ENCODE results near the gene E2F1.
A peak's percentile ranks its signal among the peaks of the same experiment; 100 is the strongest.
"Not testable (repeated sequence)": the region's sequence is repeated elsewhere in the genome, so short reads cannot be mapped to it uniquely, and the experiment has no call there.

E2F1 gene

DNA sequence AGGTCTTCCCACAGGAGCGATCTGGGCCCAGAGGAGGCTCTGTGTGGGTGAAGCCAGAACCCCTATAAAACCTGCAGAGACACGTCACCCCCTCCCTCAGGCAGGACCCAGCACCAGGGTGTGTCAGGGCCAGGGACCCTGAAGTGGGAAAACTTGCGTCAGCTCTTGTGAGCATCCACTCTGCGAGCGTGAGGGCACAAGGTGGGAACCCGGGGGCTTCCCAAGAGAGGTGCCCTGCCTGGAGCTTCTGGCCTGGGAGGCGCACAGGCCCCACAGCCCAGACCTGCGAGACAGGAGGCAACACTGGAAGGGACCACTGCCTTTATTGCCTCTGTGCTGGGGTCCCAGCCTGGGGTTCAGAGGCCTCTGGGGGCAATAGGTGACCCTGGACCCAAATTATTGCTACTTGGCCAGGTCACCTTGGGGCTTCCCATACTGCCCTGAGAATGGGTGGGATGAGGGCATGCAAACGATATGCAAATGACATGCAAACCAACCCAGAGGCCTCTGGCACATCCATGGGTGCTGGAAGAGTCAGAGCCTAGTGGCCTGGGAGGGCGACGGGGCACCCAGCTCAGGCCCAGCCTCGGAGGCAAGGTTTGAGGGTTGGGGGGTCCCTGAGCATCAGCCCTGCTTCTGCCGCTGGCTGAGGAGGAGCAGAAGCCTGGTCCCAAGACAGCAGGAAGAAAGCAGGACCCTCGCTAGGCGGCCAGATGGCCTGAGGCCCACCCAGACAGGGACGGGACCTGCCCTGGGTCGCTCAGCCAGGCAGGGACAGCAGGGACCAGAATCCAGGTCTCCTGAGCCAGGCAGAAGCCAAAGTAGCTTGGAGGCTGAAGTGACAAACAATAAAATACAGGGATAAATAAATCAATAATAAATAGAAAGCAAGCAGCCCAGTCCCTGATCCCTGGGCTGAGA lies 29.1 kb downstream of the E2F1 start:
- no peak for DNase-seq

DNA sequence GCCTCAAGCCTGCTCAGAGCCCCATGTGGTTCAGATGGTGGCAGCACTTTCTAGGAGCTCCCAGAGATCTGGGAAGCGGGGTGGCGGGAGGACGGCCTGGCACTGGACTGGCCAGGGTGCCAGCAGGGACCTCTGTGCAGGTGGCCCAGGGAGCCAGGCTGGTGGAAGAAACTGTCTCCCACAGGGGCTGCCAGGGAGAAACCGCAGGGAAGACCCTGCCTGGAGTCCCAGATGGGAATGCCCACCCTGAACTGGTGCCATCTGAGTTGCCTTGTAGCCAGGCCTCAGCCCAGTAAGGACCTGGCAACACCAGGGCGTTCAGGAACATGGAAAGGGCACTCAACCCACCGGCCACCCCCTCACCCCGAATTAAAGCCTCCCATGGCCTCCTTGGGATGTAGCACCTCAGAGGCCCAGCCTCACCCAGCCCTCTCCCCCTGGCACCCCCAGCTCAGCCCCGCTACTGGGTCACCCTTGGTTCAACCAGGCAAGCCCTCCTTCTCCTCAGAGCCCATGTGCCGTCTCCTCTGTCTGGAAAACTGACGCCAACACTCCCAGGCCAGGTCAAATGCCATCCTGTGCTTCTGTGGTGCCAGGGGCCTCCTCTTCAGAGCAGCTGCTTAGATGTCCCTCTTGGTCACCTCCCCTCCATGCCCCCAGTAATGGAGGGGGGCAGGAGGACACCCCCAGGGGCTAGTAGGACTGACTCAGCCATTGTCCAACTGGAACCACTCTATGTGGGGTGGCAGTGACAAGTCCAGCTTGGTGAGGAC lies 30.0 kb downstream of the E2F1 start:
- DNase-seq, result no peak

DNA sequence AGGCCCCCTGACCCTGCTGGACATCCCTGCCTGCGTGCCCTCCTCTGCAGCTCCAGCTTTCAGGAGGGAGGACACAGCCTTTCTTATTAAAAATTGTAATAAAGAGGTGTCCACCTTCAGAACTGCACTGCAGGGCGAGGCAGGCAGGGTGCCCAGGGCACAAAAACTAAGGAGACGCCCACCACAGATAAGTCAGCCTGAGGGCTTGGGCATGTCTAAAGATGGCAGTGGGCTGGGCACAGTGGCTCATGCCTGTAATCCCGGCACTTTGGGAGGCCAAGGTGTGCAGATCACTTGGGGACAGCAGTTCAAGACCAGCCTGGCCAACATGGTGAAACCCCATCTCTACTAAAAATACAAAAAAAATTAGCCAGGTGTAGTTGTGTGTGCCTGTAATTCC lies 31.0 kb downstream of the E2F1 start:
- no peak for DNase-seq

DNA sequence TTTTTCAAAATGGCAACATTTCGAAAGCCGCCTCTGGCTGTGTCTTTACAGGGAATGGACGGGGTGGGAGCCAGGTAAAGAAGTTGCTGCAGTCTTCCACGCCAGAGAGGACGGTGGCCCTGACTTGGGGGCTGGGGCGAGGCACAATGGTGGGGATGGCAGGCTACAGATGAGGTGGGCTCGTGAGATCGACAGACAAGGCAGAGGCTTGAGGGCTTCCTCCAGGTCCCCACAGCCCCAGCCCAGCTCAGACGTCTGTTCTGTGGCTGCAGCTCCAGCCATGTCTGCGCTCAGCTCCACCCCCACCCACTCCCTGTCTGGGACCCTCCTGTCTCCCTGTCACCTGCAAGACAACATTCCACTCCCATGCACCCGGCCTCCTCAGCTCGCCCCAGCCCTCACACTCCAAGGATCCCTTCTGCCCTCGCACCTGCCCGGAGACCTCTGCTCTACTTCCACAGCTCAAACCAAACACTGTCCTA lies 31.5 kb downstream of the E2F1 start:
- DNase-seq, result no peak

DNA sequence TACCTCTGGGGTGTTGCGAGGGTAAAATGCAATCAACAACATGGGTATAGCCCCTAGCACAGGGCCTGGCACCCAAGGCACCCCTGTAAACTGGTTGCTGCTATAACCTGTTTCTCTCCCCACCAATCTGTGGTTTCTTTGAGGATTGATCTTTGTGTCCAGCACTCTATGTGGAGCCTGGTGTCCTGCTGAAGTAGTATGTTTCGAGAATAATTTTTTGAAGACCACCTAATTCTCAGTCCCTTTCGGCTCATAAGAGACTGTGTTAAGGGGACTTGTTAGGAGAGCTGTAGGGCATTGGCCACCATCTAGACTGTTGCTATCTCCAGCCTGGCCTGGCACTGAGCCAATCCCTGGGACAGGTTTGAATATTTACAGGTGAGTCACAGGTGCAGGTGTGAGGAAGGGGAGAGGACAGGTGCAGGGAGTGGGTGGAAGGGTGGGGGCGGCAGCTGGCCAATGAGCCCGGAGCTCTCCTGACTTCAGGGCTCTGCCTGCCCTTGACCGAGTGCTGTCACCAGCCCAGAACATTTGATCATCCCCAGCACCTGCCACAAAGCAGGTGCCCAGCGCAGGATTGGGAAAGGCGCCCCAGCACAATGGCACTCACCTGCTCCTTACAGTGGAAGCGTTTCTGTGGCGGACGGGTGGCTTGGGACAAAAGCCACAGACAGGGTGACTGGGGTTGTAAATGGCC lies 32.1 kb downstream of the E2F1 start:
- DNase-seq, result no peak

DNA sequence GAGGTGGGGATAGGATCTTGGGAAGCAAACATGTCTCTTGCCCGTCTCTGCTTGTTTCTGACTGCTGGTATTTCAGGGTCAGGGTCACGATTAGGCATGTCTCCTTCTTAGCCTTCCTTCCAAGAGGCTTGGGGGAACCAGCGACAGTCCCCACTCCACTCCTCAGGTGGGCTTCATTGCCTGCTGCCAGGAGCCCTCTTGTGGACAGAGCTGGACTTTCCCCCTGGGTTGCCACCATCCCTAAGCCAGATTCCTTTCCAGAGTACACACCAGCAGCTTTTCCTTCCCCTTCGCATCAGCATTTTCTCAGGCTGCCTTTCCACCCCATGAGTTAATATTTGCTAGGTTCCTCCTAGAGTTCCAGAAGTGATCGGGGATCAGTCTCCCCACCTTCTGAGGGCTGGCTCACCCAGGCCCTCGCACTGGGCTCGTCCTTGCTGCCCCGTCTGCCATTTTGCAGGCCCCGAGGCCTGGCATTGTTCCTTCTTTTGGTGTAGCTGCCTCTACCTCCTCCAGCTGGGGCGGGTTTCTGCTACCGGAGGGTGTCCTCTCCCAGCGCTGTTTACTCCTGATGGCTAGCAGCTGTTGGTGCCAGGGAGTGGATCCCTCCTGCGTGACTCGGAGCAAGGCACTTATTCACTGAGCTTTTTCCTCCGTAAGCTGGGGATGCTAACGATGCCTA lies 32.8 kb downstream of the E2F1 start:
- peak; percentile 61 for DNase-seq

DNA sequence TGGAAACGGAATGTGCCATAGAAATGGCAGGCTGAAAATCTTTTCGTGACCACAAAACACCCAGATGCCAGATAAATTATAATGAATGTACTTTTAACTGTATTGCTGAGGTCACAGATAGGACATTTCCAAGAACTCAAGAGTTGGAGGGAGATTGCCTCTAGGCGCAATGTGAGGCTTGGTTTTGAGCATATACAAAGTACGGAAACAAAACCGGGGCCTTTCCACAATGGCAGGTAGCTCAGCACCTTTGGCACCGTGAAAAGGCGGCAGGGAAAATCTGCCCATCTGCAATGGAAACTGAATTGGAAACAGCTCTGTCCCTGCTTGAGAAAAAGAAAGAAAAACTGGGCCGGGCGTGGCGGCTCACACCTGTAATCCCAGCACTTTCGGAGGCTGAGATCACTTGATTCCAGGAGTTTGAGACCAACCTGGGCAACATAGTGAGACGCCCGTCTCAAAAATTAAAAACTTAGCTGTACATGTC lies 34.6 kb downstream of the E2F1 start:
- no peak for DNase-seq

DNA sequence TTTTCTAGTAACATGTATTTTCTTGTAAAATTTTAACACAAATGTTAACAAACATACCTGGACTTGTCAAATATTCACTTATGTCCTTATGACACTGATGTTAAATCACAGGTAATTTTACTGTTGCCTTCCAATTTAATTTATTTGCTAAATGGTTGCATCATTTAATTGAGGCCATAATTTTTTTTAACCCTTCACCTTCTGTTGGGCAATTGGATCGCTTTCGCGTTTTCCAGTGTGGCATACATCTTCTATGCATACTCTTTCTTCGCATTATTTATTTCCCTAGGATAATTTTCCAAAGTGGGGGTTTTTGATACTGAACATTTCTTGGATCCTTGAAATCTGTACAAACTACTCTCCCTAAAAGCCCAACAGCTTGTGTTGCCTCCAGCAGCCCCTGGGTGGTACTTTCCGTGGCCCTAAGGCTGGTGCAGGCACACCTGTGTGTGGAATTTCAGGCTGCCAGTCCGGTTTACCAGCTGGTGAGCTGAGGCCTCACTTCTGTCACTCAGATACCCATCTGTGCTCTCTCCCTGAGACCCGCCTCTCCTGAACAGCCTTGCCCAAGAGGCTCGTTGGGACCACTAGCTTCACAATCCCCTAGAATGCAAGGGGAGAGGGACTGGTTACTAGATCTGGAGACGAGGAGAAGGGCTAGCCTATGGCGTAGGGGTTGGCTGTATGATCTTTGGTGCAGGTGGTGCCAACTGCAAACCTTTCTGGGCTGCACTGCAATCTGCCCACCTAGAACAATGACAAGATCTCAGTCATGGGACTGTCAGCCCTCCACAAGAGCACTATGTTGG lies 35.2 kb downstream of the E2F1 start:
- DNase-seq, result no peak

DNA sequence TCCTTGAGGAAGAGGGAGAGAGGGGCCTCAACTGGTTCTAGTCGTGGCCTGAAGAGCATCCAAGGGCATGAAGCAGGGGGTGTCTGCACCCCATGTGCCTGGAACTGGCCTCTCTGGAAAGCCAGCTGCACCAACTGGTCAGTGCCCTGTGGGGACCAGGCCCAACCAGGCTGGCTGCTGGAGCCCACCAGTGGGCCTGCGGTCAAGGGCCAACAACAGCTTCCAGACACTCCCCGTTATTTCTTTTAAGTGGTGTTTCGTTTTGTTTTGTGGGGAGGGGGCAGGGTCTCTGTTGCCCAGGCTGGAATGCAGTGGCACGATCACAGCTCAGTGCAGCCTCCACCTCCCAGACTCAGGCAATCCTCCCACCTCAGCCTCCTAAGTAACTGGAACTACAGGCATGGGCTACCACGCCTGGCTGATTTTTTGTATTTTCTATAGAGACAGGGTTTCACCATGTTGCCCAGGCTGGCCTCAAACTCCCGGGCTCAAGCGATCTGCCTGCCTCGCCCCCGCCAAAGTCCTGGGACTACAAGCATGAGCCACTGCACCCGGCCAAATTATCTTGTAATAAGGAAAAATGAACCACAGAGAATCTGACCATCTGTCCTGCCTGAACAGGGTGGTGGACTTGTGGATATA lies 36.0 kb downstream of the E2F1 start:
- no peak for DNase-seq

DNA sequence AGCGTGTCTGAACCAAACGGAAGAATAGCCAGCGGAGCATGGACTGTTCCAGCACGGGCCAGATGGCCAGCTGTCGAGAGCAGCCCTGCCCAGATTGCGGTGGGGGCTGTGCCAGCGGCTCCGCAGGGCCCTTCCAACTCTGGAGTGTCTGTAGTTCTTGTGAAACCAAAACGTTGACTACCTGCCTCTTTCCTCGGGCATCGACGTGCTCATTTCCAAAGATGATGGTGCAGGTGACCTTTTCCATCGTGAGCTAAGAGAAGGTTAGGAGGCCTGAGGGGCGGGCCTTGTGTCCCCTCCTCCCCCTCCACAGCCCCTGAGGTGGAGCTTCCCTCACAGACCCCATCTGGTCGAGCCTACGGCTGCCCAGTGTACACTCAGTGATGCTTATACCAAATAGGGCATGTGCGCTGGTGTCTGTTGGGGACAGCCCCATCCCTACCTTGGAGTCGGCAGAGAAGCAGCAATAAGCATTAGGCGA lies 36.9 kb downstream of the E2F1 start:
- no peak for DNase-seq

DNA sequence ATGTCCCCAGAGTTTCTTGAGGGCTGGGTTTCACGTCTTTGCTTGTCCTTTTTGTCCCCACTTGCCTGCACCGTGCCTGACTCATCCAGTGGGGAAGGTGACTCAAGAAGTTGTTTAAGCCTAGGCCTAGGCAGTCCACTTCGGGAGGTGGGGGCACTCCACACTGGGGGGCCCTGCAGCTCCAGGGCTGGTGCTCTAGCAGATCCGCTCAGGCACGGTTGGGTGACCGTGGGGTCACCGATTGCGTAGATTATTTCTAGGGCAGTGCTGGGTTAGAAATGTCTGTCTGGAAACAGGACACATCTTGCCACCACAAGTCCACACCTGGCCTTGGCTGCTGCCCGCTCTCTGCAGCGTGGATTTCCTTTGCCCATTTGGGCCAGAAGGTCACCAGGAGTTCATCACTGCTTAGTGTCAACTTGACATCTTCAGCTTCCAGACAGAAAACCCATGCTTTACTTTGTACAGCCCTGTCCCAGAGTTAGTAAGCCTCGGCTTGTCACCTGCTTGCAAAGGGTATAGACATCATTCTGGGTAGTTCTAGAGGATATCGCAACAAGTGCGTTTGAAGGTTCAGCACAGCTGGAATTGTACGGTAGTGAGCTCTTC lies 37.7 kb downstream of the E2F1 start:
- DNase-seq, result no peak

DNA sequence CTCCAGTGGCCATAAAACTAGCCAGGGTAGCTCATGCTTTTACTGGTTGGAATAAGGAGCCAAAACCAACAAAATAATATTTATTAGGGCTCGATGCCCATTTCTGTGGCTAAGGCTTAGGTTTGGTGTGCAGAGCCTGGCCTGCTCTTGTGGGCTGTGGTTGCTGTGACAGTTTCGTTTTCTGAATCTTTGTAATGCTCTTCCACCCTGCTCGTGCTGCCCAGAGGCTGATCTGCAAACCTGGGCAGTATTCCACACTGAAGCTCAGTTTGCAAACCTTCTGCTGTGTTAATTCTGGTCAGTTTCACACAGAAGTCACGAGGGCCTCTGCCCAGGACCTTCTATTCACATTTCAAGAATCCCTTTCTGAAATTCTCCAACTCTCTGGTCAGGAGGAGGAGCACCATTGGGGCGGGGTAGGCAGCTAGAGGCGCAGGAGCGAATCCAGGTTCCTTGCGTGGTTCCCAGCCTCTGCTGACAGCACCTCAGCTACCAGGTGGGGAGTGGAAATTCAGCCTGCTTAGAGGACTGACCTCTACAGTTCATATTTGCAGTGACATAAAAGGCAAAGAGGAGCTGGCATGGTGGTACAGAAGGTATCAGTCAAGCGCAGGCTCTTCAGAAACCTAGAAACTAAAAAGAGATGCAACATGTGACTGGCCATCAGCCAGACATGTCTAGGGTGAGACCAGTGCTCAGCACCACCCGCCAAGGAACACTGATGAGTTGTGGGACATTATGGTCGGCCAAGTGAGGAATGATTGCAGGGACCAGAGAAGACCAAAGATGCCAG lies 38.4 kb downstream of the E2F1 start:
- DNase-seq, result no peak

DNA sequence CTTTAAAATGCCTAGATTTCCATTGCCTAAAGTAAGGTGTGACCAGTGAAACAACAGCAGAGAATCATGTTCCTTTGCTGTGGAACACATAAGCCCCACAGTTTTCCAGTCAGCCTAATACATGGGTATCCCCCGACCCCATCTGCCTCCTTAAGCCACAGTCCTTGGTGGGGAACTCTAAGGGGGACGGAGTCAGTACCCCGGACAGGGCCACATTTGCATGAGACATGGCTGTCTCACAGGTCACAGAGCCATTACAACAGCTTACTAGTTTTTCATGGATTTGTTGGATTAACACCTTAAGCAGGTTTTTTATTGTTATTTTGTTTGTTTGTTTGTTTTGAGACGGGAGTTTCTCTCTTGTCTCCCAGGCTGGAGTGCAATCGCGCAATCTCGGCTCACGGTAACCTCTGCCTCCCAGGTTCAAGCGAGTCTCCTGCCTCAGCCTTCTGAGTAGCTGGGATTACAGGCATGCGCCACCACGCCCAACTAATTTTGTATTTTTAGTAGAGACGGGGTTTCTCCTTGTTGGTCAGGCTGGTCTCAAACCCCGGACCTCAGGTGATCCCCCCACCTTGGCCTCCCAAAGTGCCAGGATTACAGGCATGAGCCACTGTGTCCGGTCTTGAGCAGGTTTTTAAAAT lies 39.1 kb downstream of the E2F1 start:
- not testable (repeated sequence) for DNase-seq

DNA sequence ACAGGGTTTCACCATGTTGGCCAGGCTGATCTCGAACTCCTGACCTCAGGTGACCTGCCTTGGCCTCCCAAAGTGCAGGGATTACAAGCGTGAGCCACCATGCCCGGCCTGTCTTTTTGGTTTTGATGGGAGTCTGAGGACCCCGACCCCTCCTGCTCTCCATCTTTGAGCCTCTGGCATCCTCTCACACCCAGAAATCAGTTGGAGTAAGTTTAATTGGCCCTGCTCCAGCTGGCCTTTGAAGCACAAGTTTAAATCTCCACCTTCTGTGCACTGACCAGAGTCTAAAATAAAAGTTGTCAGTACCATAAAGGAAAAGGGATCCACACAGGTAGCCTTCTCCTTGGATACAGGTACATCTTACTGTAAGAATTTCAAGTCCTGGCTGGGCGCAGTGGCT lies 40.0 kb downstream of the E2F1 start:
- no peak for DNase-seq

DNA sequence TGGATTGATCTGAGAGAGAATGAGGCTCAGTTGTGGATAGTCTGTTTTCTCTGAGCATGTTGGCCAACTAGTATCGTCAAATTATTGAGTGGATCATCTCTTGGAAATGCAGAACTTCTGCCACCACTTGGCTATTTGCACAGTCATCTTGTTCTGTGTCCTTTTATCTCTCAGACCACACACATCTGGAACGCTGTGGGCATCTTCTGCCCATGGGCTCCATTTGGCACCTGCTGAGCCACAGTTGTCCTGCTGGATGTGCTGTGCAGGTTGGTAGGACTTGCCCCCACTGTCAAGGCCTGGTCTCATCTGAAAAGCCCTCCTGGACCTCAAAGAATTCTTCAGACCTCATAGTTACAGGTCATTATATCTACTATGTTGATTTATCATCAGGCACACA lies 40.8 kb downstream of the E2F1 start:
- DNase-seq, result no peak

DNA sequence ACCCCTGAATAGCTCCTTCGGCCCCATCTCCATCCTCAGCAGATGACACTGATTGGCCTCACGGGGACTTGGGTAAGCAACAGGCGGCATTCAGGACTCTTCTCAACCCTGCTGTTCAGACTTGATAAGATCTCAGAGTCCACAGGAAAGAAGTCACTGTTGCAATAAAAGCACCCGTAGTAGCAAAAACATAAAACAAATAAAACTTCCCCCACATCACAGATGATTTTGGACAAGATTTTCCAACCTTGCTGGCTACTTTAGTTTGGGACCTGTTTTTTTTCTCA lies 41.2 kb downstream of the E2F1 start:
- DNase-seq, result no peak

DNA sequence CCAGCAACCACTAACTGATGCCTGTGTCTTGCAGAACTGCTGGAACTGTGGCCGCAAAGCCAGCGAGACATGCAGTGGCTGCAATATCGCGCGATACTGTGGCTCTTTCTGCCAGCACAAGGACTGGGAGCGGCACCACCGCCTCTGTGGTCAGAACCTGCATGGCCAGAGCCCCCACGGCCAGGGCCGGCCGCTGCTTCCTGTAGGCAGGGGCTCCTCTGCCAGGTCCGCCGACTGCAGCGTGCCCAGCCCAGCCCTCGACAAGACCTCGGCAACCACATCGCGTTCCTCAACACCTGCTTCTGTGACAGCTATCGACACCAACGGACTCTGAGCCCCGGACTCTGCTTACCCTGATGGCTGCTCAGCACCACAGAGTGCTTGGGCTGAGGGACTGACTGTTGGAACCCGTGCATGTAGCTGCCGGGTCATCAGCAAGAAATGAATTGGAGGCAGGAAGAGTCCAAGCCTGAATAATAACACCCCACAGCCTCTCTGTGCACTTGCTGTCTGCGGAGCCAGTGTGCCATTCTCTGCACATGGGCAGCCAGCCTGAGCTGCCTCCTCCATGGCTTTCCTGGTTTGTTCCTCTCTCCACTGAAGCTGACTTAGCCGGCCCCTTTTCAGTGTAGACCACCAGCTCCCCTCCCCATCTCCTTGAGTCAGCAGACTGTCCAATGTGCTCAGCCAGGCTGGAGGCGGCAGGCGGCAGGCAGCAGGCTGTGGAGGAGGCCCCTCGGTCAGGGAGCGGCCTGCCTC lies 41.7 kb downstream of the E2F1 start:
- no peak for DNase-seq

DNA sequence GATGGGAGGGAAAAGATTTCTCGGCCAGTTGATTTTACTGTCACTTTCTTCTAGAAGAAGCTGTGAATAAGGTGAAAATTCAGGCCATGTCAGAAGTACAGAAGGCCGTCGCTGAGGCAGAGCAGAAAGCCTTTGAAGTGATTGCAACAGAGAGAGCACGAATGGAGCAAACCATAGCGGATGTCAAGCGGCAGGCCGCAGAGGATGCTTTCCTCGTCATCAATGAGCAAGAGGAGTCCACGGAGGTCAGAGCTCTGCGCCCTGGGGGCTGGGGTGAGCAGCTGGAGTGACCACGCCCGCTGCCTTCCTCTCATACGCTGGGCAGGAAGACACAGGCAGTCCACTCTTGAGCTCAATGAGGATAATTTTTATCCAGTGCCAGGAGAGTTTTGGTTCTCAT lies 45.9 kb downstream of the E2F1 start:
- no peak for DNase-seq

DNA sequence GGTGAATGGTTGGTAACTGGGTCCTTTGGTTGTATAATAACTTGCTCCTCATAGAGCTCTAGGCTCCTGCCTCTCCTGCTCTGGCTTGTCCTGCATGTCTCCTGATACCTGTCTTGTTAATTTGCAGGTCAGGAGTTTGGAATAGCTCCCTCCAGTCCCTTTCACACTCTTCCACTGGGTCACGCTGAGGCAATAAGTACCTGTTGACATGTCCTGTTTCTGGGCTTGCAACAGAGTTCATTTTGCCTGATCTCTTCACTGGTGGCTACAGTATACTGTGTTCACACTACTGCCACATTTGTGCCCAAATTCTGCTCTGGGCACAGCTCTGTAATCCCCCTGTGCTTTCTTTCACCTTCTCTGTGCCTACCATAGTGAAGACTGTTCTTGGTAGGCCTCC lies 49.4 kb downstream of the E2F1 start:
- no peak for DNase-seq
